ENCODE data around the gene GIMAP4. TPM values are rescaled to one million over a fixed set of nuclear protein-coding genes. Genes with fewer than 3 reads are reported as not detected.
A peak's percentile ranks its signal among the peaks of the same experiment; 100 is the strongest.

GIMAP4 gene
- total RNA-seq, 3 donors from 2014 or later (not counting 1 experiment from before 2014, with no cell fraction given) = 105 to 215 (median 124) TPM

DNA sequence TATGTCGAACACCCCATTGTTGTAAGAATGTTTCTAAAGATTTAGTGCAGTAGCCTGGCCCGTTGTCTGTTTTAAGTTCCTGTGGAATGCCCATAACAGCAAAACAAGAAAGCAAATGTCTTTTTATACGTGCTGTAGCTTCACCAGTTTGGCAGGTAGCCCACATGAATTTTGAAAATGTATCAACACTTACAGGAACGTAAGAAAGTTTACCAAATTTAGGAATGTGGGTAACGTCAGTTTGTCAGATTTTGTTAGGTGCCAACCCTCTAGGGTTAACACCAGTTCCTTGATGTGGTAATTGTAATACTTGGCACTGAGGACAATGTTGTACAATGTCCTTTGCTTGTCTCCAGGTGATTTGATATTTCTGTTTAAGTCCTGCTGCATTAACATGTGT lies 3.2 kb upstream of the GIMAP4 start:
- H3K4me1 Mint-ChIP-seq = peaks cover 44 to 66% of the 10 kb centered on the region in 2 donors
- no peaks in the 10 kb centered on the region for H3K27me3 Mint-ChIP-seq (ENCODE audit: low read depth in 2 of 2)
- Histone ChIP-seq H3K27me3 (ENCODE audit: control insufficient read depth, insufficient read depth, low read length) (no peaks in the 10 kb centered on the region), H3K36me3 (ENCODE audit: control insufficient read depth, insufficient read depth, low read length) (no peaks in the 10 kb centered on the region), H3K9me3 (ENCODE audit: control insufficient read depth, insufficient read depth, low read length) (peaks cover 31% of the 10 kb centered on the region), H3K4me1 (ENCODE audit: control insufficient read depth, insufficient read depth, low read length) (peaks cover 25% of the 10 kb centered on the region), H3K4me3 (ENCODE audit: low read length) (no peak overlapping the region), H3K27ac (ENCODE audit: low read length) (peak overlapping the region; percentile 67)
- TF ChIP-seq, protein P1, sequence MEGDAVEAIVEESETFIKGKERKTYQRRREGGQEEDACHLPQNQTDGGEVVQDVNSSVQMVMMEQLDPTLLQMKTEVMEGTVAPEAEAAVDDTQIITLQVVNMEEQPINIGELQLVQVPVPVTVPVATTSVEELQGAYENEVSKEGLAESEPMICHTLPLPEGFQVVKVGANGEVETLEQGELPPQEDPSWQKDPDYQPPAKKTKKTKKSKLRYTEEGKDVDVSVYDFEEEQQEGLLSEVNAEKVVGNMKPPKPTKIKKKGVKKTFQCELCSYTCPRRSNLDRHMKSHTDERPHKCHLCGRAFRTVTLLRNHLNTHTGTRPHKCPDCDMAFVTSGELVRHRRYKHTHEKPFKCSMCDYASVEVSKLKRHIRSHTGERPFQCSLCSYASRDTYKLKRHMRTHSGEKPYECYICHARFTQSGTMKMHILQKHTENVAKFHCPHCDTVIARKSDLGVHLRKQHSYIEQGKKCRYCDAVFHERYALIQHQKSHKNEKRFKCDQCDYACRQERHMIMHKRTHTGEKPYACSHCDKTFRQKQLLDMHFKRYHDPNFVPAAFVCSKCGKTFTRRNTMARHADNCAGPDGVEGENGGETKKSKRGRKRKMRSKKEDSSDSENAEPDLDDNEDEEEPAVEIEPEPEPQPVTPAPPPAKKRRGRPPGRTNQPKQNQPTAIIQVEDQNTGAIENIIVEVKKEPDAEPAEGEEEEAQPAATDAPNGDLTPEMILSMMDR (IDR thresholded peaks at IDR 0.05) = no peak
- 52% methylated on average over 5 of the region's 5 CpGs for WGBS (ENCODE audit: insufficient coverage)
- peaks cover 27% of the 10 kb centered on the region for H3K36me3 Mint-ChIP-seq
- peak overlapping the region; percentile 78 to 92 for H3K27ac Mint-ChIP-seq
- H3K4me3 Mint-ChIP-seq = peak overlapping the region; percentile 73
- peaks cover 2 to 12% of the 10 kb centered on the region in 2 donors for H3K9me3 Mint-ChIP-seq
- intact Hi-C loops (cut with micrococcal nuclease) = loop anchor here (1.0 kb wide), 1 partner anchor 8 kb away; no protein-coding TSS in a partner anchor
- ATAC-seq (peak; percentile 41 to 72 (median 48)), DNase-seq (peak in 1 of 2 donors; percentile 72)

DNA sequence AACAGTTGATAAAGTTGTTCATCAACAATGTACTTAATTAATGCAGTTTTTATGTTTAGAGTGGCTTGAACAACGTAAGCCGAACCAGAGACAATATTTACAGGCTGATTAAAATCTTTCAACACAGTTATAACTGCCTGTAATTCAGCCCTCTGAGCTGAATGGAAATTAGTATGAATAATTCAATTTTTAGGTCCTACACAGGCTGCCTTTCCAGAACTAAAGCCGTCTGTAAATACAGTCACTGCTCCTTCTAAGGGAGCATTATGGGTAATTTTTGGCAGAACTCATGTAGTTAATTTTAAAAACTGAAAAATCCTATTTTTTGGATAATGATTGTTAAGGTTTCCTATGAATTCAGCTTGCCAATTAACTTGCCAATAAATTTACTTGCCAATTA lies 2.6 kb upstream of the GIMAP4 start:
- H3K4me3 Mint-ChIP-seq = peak overlapping the region; percentile 73

DNA sequence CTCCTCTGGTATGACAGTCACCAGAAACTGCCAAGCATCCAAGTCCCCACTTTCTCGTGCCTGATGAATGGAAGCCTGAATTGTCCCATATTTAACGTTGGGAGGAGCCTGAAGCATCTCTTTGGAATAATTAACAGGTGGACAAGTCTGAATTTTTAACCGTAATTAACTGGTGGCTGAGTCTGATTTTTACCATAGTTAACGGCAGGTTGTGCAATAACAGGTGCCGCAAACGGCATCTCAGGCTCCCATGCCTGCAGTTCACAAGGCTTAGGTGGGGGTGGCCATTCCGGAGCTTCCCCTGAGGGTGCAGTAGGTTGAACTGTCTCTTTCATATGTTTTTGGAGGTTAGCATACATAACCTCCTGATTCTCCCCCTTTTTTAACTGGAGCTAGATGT lies 2.0 kb upstream of the GIMAP4 start:
- intact Hi-C loops (cut with micrococcal nuclease) = loop anchor here (5.0 kb wide), 3 partner anchors 67 to 192 kb away; partner anchors contain the start of genes GIMAP5 and GIMAP6
- H3K4me1 Mint-ChIP-seq = peaks cover 55 to 76% of the 10 kb centered on the region in 2 donors
- peaks cover 37% of the 10 kb centered on the region for H3K4me1 ChIP-seq (ENCODE audit: control insufficient read depth, insufficient read depth, low read length)
- H3K36me3 Mint-ChIP-seq = peaks cover 39% of the 10 kb centered on the region
- TF ChIP-seq, protein P1 (IDR thresholded peaks at IDR 0.05) = no peak
- H3K27ac Mint-ChIP-seq = peak overlapping the region in 1 of 2 donors; percentile 95
- no peak overlapping the region for H3K4me3 Mint-ChIP-seq
- 96% methylated on average over 7 of the region's 7 CpGs for WGBS (ENCODE audit: insufficient coverage)
- peak in 1 of 2 donors; percentile 42 for DNase-seq
- H3K27me3 ChIP-seq (ENCODE audit: control insufficient read depth, insufficient read depth, low read length) = no peaks in the 10 kb centered on the region
- H3K27ac ChIP-seq (ENCODE audit: low read length) = no peak overlapping the region
- H3K27me3 Mint-ChIP-seq (ENCODE audit: low read depth in 2 of 2) = no peaks in the 10 kb centered on the region
- peaks cover 7% of the 10 kb centered on the region for H3K36me3 ChIP-seq (ENCODE audit: control insufficient read depth, insufficient read depth, low read length)
- H3K9me3 ChIP-seq (ENCODE audit: control insufficient read depth, insufficient read depth, low read length) = peaks cover 34% of the 10 kb centered on the region
- no peak for ATAC-seq
- no peak overlapping the region for H3K4me3 ChIP-seq (ENCODE audit: low read length)
- H3K9me3 Mint-ChIP-seq = peaks cover 4 to 13% of the 10 kb centered on the region in 2 donors

More for the DNA sequence above, 2.6 kb upstream of the GIMAP4 start:
- Histone ChIP-seq H3K36me3 (ENCODE audit: control insufficient read depth, insufficient read depth, low read length) (peaks cover under 1% of the 10 kb centered on the region), H3K4me1 (ENCODE audit: control insufficient read depth, insufficient read depth, low read length) (peaks cover 30% of the 10 kb centered on the region), H3K4me3 (ENCODE audit: low read length) (no peak overlapping the region), H3K9me3 (ENCODE audit: control insufficient read depth, insufficient read depth, low read length) (peaks cover 34% of the 10 kb centered on the region), H3K27me3 (ENCODE audit: control insufficient read depth, insufficient read depth, low read length) (no peaks in the 10 kb centered on the region), H3K27ac (ENCODE audit: low read length) (peak overlapping the region; percentile 67)
- Mint-ChIP-seq H3K4me1 (peaks cover 50 to 72% of the 10 kb centered on the region in 2 donors), H3K36me3 (peaks cover 32% of the 10 kb centered on the region), H3K27ac (peak overlapping the region; percentile 78 to 92), H3K9me3 (peaks cover 4 to 15% of the 10 kb centered on the region in 2 donors), H3K27me3 (ENCODE audit: low read depth in 2 of 2) (no peaks in the 10 kb centered on the region)
- WGBS (ENCODE audit: insufficient coverage) = 100% methylated on average over 1 of the region's 3 CpGs
- TF ChIP-seq, protein P1 (IDR thresholded peaks at IDR 0.05) = no peak
- DNase-seq (no peak), ATAC-seq (no peak)
- intact Hi-C loops (cut with micrococcal nuclease) = loop anchor here (1.0 kb wide), 1 partner anchor 8 kb away; no protein-coding TSS in a partner anchor

Measured in natural killer cell (primary cell).